K562 (cell line): Measurements from ENCODE around the gene INSM1.

Source experiments
- GABPA ChIP-seq: fragments of 200-800 bp; sonication (Bioruptor generic); conservative IDR thresholded peaks from 2 replicates; pipeline ENCODE4 v1.6.1; 2016; ENCODE audit warnings: low read depth, missing genetic modification characterization, missing compliant biosample characterization
- NR2C2 ChIP-seq, 2 experiments: fragments of 200-800 bp in 1 of 2; sonication (Bioruptor generic) in 1 of 2; sonication (generic) in 1 of 2; formaldehyde crosslinking in 1 of 2; IDR thresholded peaks; 2 replicates each; pipeline versions ENCODE4 v1.6.1 to v1.8.0; 2016 to 2022; ENCODE audit warnings: mild to moderate bottlenecking in 1 of 2, missing compliant biosample characterization in 1 of 2, missing genetic modification characterization in 1 of 2, missing genetic modification reagents in 1 of 2
- ZNF398 ChIP-seq: fragments of 250-450 bp; sonication (Bioruptor Pico); IDR thresholded peaks from 2 replicates; pipeline ENCODE4 v1.8.0; 2021; ENCODE audit warnings: moderate library complexity, mild to moderate bottlenecking, inconsistent platforms
- ZNF592 ChIP-seq: fragments of 450-650 bp; IDR thresholded peaks from 2 replicates; pipeline ENCODE4 v1.6.1; 2017; ENCODE audit warnings: antibody characterized with exemption, mild to moderate bottlenecking

GRCh38 chr20:20366876-20367574, 879 bp upstream of the INSM1 start:
- no peak for TF ChIP-seq GABPA
- no peak for TF ChIP-seq ZNF398 (CRISPR knock-in tag)
- TF ChIP-seq NR2C2 (CRISPR knock-in tag; IDR thresholded peaks at IDR 0.05): no peak
- no peak for TF ChIP-seq NR2C2 (tag; IDR thresholded peaks at IDR 0.05)
- TF ChIP-seq ZNF592: no peak
